ENCODE measurements around the gene LEUTX. TPM values are rescaled to one million over a fixed set of nuclear protein-coding genes. Genes with fewer than 3 reads are reported as not detected.

The LEUTX gene
- total RNA-seq, 1 donor from 2014 or later: not detected

DNA sequence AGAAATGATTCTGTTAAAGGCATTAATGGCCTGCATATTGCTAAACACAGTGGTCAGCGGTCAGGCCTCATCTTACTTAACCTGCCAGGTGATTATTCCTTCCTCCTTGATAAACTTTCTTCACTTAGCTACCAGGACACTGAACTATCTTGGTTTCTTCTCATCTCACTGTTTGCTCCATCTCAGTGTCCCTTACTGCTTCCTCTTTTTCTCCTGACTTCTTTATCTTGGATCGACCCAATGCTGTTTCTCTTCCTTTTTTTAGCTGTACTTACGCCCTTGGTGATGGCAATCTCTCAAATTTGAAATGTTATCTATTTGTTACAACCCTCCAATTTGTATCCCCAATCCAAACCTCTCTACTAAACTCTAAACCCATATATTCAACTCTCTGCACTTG is 33.0 kb upstream of the LEUTX start:
- TF ChIP-seq, protein P1, sequence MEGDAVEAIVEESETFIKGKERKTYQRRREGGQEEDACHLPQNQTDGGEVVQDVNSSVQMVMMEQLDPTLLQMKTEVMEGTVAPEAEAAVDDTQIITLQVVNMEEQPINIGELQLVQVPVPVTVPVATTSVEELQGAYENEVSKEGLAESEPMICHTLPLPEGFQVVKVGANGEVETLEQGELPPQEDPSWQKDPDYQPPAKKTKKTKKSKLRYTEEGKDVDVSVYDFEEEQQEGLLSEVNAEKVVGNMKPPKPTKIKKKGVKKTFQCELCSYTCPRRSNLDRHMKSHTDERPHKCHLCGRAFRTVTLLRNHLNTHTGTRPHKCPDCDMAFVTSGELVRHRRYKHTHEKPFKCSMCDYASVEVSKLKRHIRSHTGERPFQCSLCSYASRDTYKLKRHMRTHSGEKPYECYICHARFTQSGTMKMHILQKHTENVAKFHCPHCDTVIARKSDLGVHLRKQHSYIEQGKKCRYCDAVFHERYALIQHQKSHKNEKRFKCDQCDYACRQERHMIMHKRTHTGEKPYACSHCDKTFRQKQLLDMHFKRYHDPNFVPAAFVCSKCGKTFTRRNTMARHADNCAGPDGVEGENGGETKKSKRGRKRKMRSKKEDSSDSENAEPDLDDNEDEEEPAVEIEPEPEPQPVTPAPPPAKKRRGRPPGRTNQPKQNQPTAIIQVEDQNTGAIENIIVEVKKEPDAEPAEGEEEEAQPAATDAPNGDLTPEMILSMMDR (IDR thresholded peaks at IDR 0.05; ENCODE audit: unreplicated experiment): no peak
- Mint-ChIP-seq H3K9me3 (ENCODE audit: unreplicated experiment) (no peaks in the 10 kb centered on the region), H3K27me3 (ENCODE audit: unreplicated experiment) (no peaks in the 10 kb centered on the region), H3K4me1 (ENCODE audit: unreplicated experiment) (no peaks in the 10 kb centered on the region), H3K27ac (ENCODE audit: unreplicated experiment) (no peak overlapping the region), H3K36me3 (ENCODE audit: low read depth, unreplicated experiment) (no peaks in the 10 kb centered on the region), H3K4me3 (ENCODE audit: unreplicated experiment) (no peak overlapping the region)
- no peak for DNase-seq (ENCODE audit: low spot score)

DNA sequence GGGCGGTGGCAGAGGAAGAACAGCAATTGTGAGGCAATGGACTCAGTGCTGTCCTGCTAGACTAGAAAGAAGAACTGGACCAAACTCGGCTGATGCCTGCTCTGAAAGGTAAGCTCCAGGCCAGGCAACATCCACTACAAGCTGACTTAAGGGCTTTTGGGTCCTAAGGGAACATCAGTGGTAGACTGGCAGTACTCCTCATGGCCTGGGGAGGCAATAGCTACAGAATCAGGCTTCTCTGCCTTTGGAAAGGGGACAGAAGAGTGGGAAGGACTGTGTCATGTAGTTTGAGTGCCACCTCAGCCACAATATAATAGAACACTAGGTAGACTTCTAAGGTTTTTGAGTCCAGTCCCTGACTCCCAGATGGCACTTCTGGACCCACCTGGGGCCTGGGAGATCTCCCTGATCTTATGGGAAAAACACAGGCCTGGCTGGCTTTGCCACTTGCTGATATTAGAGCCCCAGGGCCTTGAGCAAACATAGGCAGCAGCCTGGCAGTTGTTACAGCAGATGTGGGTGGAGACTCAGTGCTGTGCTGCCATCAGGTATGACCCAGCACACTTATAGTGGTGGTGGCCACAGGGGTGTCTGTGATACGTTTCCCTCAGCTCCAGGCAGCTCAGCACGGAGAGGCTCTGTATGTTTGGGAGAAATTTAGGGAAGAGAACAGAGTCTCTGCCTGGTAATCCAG is 31.7 kb upstream of the LEUTX start:
- H3K9me3 Mint-ChIP-seq (ENCODE audit: unreplicated experiment): no peaks in the 10 kb centered on the region
- TF ChIP-seq, protein P1 (IDR thresholded peaks at IDR 0.05; ENCODE audit: unreplicated experiment): no peak
- no peak overlapping the region for H3K27ac Mint-ChIP-seq (ENCODE audit: unreplicated experiment)
- no peaks in the 10 kb centered on the region for H3K27me3 Mint-ChIP-seq (ENCODE audit: unreplicated experiment)
- no peaks in the 10 kb centered on the region for H3K36me3 Mint-ChIP-seq (ENCODE audit: low read depth, unreplicated experiment)
- H3K4me3 Mint-ChIP-seq (ENCODE audit: unreplicated experiment): no peak overlapping the region
- no peak for DNase-seq (ENCODE audit: low spot score)
- no peaks in the 10 kb centered on the region for H3K4me1 Mint-ChIP-seq (ENCODE audit: unreplicated experiment)

DNA sequence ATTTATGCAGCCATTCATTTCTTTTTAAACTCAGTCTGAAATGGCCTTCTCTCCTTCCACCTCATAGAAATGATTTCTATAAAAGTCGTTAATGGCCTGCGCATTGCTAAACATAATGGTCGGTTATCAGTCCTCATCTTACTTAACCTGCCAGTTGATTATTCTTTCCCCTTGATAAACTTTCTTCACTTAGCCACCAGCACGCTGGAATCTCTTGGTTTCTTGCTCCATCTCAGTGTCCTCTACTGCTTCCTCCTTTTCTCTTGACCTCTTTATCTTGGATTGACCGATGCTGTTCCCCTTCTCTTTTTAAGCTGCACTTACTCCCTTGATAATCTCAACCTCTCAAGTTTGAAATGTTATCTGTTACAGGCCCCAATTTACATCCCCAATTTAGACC is 28.7 kb upstream of the LEUTX start:
- Mint-ChIP-seq H3K27me3 (ENCODE audit: unreplicated experiment) (no peaks in the 10 kb centered on the region), H3K4me3 (ENCODE audit: unreplicated experiment) (no peak overlapping the region), H3K36me3 (ENCODE audit: low read depth, unreplicated experiment) (no peaks in the 10 kb centered on the region), H3K27ac (ENCODE audit: unreplicated experiment) (no peak overlapping the region), H3K4me1 (ENCODE audit: unreplicated experiment) (no peaks in the 10 kb centered on the region), H3K9me3 (ENCODE audit: unreplicated experiment) (no peaks in the 10 kb centered on the region)
- TF ChIP-seq, protein P1 (IDR thresholded peaks at IDR 0.05; ENCODE audit: unreplicated experiment): no peak
- no peak for DNase-seq (ENCODE audit: low spot score)

DNA sequence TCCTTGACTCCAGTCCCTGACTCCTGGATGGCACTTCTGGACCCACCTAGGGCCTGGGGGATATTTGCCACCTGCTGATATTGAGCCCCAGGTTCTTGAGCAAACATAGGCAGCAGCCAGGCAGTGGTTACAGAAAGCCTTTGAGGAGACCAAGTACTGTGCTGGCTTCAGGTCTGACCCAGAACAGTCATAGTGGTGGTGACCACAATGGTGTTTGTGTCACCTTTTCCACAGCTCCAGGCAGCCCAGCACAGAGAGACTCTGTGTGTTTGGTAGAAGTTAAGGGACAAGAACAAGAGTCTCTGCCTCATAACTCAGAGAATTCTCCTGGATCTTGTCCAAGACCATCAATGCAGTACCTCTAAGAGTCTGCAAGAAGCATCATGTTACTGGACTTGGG is 26.3 kb upstream of the LEUTX start:
- DNase-seq (ENCODE audit: low spot score): no peak
- Mint-ChIP-seq H3K9me3 (ENCODE audit: unreplicated experiment) (no peaks in the 10 kb centered on the region), H3K36me3 (ENCODE audit: low read depth, unreplicated experiment) (no peaks in the 10 kb centered on the region), H3K27ac (ENCODE audit: unreplicated experiment) (no peak overlapping the region), H3K4me3 (ENCODE audit: unreplicated experiment) (no peak overlapping the region), H3K4me1 (ENCODE audit: unreplicated experiment) (no peaks in the 10 kb centered on the region), H3K27me3 (ENCODE audit: unreplicated experiment) (no peaks in the 10 kb centered on the region)
- TF ChIP-seq, protein P1 (IDR thresholded peaks at IDR 0.05; ENCODE audit: unreplicated experiment): no peak

DNA sequence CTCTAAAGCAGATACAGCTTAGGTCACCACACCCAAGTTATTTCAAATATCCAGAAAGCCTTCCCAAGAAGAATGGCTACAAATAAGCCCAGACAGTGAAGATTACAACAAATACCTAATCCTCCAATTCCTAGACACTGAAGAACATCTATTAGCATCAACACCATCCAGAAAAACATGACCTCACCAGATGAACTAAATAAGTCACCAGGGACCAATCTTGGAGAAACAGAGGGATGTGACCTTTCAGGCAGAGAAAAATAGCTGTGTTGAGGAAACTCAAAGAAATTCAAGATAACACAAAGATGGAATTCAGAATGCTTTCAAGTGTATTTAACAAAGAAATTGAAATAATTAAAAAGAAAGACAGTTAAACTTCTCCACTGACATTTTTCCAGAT is 25.9 kb upstream of the LEUTX start:
- no peak for DNase-seq (ENCODE audit: low spot score)
- Mint-ChIP-seq H3K4me1 (ENCODE audit: unreplicated experiment) (no peaks in the 10 kb centered on the region), H3K27ac (ENCODE audit: unreplicated experiment) (no peak overlapping the region), H3K9me3 (ENCODE audit: unreplicated experiment) (no peaks in the 10 kb centered on the region), H3K36me3 (ENCODE audit: low read depth, unreplicated experiment) (no peaks in the 10 kb centered on the region), H3K27me3 (ENCODE audit: unreplicated experiment) (no peaks in the 10 kb centered on the region), H3K4me3 (ENCODE audit: unreplicated experiment) (no peak overlapping the region)
- TF ChIP-seq, protein P1 (IDR thresholded peaks at IDR 0.05; ENCODE audit: unreplicated experiment): no peak

Data from endothelial cell (in vitro differentiated cells).